G401.6 (cell line): ENCODE data around the gene IQSEC3.
"Not testable (repeated sequence)": the region's sequence is repeated elsewhere in the genome, so short reads cannot be mapped to it uniquely, and the experiment has no call there.

Experiments used
- FAIRE-seq: peaks from 2 replicates; lab custom pipeline; 2012; peaks lifted over from hg19 to GRCh38; lab: Jason Lieb, UNC

Gene IQSEC3

GRCh38 chr12:66428-66781, at the start of gene IQSEC3:
Gene IQSEC3 (plus strand): TSS chr12:66767. CDS start chr12:66883, 116 bp downstream.
- not testable (repeated sequence) for FAIRE-seq

- not testable (repeated sequence) for FAIRE-seq
Observed at GRCh38 chr12:17370-18340, 48.9 kb upstream of the IQSEC3 start.

GRCh38 chr12:18821-19567, 47.6 kb upstream of the IQSEC3 start:
- FAIRE-seq: not testable (repeated sequence)

- not testable (repeated sequence) for FAIRE-seq
Observed at GRCh38 chr12:19906-20305, 46.7 kb upstream of the IQSEC3 start.

GRCh38 chr12:20757-21156, 45.8 kb upstream of the IQSEC3 start:
- FAIRE-seq: no peak

GRCh38 chr12:21301-22189, 45.0 kb upstream of the IQSEC3 start:
- no peak for FAIRE-seq

GRCh38 chr12:22190-22529, 44.4 kb upstream of the IQSEC3 start:
- FAIRE-seq: no peak

- FAIRE-seq: no peak
Observed at GRCh38 chr12:22530-23201, 43.9 kb upstream of the IQSEC3 start.

GRCh38 chr12:27904-28303, 38.7 kb upstream of the IQSEC3 start:
- FAIRE-seq: not testable (repeated sequence)

GRCh38 chr12:38775-39174, 27.8 kb upstream of the IQSEC3 start:
- FAIRE-seq: not testable (repeated sequence)

- not testable (repeated sequence) for FAIRE-seq
Observed at GRCh38 chr12:39555-40265, 26.9 kb upstream of the IQSEC3 start.

- FAIRE-seq: not testable (repeated sequence)
Observed at GRCh38 chr12:44352-44751, 22.2 kb upstream of the IQSEC3 start.

GRCh38 chr12:45235-45990, 21.2 kb upstream of the IQSEC3 start:
- not testable (repeated sequence) for FAIRE-seq

GRCh38 chr12:45991-46358, 20.6 kb upstream of the IQSEC3 start:
- not testable (repeated sequence) for FAIRE-seq

GRCh38 chr12:46542-46941, 20.0 kb upstream of the IQSEC3 start:
- FAIRE-seq: not testable (repeated sequence)

GRCh38 chr12:47699-48226, 18.8 kb upstream of the IQSEC3 start:
- not testable (repeated sequence) for FAIRE-seq

- FAIRE-seq: not testable (repeated sequence)
Observed at GRCh38 chr12:49149-49548, 17.4 kb upstream of the IQSEC3 start.

- not testable (repeated sequence) for FAIRE-seq
Observed at GRCh38 chr12:51087-51486, 15.5 kb upstream of the IQSEC3 start.

- FAIRE-seq: not testable (repeated sequence)
Observed at GRCh38 chr12:51962-52361, 14.6 kb upstream of the IQSEC3 start.
